AG09309 (cell line): Measurements from ENCODE around the gene LRP1.
"Not testable (repeated sequence)": the region's sequence is repeated elsewhere in the genome, so short reads cannot be mapped to it uniquely, and the experiment has no call there.

Experiments used
- DNase-seq: peaks from one replicate; pipeline ENCODE4 v3.0.0-alpha.2; 2010; ENCODE audit warnings: low read depth
- H3K4me3 ChIP-seq: 2 replicates; pipeline ENCODE4 v1.5.1; 2011; ENCODE audit warnings: mild to moderate bottlenecking, low read depth, low read length, moderate library complexity; ENCODE audit not compliant: control insufficient read depth
- TF ChIP-seq, protein P1 (sequence below): IDR thresholded peaks from 2 replicates; pipeline ENCODE4 v1.5.1; 2011; ENCODE audit warnings: mild to moderate bottlenecking, low read depth, low read length, inconsistent platforms; ENCODE audit not compliant: insufficient read depth, control insufficient read depth; ENCODE audit errors: missing control alignments

Gene LRP1

DNA sequence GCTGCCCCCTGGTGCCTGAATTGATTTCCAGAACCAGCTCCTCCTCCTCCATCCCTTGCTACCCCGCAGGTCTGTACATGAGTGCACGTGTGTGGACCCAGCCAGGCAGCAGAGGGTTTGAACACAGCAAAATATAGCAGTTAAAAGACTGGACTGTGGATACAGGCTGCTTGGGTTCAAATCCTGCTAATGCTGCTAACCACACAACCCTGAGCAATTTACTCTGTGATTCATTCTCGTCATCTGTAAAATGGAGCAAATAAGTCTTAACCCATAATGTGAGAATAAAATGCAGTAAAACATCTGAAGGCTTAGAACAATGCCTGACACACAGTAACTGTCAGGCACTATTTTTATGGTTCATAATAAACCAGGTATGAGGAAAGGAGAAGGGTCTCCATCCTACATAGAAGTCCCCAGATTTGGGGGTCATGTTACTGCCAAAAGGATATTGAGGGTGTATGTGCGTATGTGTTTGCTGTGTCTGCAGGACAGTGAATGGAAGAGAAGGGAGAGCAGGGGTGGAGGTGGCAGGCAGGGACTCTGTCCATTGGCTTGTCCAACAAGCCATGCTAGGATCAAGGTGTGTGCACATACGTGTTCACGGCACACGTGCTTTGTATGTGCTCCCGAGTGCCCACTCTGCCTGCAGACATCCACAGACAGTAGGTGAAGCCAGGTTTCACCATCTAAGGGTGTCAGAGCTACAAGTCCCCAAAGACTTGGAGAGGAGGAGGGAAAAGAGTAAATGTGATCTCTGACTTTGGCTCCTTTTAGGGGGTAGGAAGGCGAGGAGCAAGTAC, 15.6 kb upstream of the LRP1 start:
- H3K4me3 ChIP-seq, result peak overlapping the region; percentile 86
- TF ChIP-seq, protein P1, sequence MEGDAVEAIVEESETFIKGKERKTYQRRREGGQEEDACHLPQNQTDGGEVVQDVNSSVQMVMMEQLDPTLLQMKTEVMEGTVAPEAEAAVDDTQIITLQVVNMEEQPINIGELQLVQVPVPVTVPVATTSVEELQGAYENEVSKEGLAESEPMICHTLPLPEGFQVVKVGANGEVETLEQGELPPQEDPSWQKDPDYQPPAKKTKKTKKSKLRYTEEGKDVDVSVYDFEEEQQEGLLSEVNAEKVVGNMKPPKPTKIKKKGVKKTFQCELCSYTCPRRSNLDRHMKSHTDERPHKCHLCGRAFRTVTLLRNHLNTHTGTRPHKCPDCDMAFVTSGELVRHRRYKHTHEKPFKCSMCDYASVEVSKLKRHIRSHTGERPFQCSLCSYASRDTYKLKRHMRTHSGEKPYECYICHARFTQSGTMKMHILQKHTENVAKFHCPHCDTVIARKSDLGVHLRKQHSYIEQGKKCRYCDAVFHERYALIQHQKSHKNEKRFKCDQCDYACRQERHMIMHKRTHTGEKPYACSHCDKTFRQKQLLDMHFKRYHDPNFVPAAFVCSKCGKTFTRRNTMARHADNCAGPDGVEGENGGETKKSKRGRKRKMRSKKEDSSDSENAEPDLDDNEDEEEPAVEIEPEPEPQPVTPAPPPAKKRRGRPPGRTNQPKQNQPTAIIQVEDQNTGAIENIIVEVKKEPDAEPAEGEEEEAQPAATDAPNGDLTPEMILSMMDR, result peak; percentile 85
- DNase-seq, result no peak

GRCh38 chr12:57116580-57117281, 11.6 kb upstream of the LRP1 start:
- H3K4me3 ChIP-seq, result no peak overlapping the region
- TF ChIP-seq, protein P1, result no peak
- no peak for DNase-seq

GRCh38 chr12:57118711-57119271, 9.5 kb upstream of the LRP1 start:
- DNase-seq, result no peak
- TF ChIP-seq, protein P1, result no peak
- H3K4me3 ChIP-seq, result no peak overlapping the region

- DNase-seq, result no peak
- no peak overlapping the region for H3K4me3 ChIP-seq
- TF ChIP-seq, protein P1, result no peak
Measured at GRCh38 chr12:57119294-57120085, 8.8 kb upstream of the LRP1 start.

- H3K4me3 ChIP-seq, DNase-seq: not testable (repeated sequence)
Measured at GRCh38 chr12:57120718-57121117, 7.6 kb upstream of the LRP1 start.

DNA sequence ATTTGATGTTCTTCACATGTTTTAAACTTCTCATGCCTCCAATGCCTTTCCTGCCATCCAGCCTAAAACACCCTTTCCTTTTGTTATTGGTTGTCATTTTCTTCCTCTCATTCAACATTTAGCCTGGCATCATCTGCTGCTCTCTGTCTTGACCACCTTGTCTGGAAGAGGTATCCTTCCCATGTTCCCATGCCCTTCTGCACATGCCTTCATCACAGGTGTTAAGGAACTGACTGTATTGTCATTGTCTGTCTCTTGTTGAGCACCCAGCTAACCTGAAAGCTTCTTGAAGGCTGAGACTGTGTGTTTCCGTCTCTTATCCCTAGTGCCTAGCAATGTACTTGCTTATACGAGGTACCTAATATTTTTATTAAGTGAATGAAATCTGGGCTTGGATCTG, 4.5 kb upstream of the LRP1 start:
- TF ChIP-seq, protein P1, result no peak
- H3K4me3 ChIP-seq, result no peak overlapping the region
- DNase-seq, result no peak
